ENCODE results near the gene PPP1R12B. TPM values are rescaled to one million over a fixed set of nuclear protein-coding genes. Genes with fewer than 3 reads are reported as not detected.

The PPP1R12B gene
- total and polyA plus RNA-seq, 2 experiments from 2014 or later, result 8.1 to 15.0 TPM

DNA sequence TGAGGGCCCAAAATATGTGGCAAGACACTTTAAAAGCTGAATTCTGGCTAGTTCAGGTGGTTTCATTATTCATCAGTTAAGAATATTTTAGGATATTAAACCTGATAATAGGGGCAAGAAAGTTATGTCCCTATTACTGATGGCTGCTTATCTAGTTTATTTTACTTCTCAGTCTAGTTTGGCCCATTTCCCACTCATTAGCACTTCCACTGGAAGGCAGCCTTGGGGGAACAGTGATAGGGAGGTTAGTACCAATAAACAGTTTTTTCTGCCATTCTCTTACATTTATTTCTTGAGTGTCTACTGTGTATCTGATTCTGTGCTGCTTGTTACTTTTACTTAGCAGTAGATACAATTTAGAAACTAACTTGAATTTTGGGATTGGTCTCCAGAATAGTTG is 9.0 kb downstream of the PPP1R12B start:
- no peak overlapping the region for H3K4me2 ChIP-seq
- H2AFZ ChIP-seq, result no peak overlapping the region
- H3K79me2 ChIP-seq, result peaks cover 77% of the 10 kb centered on the region
- no peaks in the 10 kb centered on the region for H3K9me2 ChIP-seq (replicated peaks; ENCODE audit: insufficient read depth)
- no peak for DNase-seq (ENCODE audit: low spot score)
- H3K27ac ChIP-seq, result no peak overlapping the region
- H3K9me3 ChIP-seq (ENCODE audit: low read depth), result no peaks in the 10 kb centered on the region
- H3K27me3 ChIP-seq, result no peaks in the 10 kb centered on the region
- no peaks in the 10 kb centered on the region for H4K20me1 ChIP-seq (ENCODE audit: insufficient read depth, poor library complexity, severe bottlenecking)
- H3K4me1 ChIP-seq (ENCODE audit: insufficient read depth), result no peaks in the 10 kb centered on the region
- TF ChIP-seq, protein P1, sequence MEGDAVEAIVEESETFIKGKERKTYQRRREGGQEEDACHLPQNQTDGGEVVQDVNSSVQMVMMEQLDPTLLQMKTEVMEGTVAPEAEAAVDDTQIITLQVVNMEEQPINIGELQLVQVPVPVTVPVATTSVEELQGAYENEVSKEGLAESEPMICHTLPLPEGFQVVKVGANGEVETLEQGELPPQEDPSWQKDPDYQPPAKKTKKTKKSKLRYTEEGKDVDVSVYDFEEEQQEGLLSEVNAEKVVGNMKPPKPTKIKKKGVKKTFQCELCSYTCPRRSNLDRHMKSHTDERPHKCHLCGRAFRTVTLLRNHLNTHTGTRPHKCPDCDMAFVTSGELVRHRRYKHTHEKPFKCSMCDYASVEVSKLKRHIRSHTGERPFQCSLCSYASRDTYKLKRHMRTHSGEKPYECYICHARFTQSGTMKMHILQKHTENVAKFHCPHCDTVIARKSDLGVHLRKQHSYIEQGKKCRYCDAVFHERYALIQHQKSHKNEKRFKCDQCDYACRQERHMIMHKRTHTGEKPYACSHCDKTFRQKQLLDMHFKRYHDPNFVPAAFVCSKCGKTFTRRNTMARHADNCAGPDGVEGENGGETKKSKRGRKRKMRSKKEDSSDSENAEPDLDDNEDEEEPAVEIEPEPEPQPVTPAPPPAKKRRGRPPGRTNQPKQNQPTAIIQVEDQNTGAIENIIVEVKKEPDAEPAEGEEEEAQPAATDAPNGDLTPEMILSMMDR (IDR thresholded peaks at IDR 0.05; ENCODE audit: poor library complexity), result no peak
- no peak for TF ChIP-seq EZH2 (IDR thresholded peaks at IDR 0.05; ENCODE audit: borderline replicate concordance)
- TF ChIP-seq EZH2phosphoT487 (IDR thresholded peaks at IDR 0.05; ENCODE audit: low read depth, severe bottlenecking, unreplicated experiment), result no peak
- no peak overlapping the region for H3K4me3 ChIP-seq
- no peaks in the 10 kb centered on the region for H3K36me3 ChIP-seq (replicated peaks; ENCODE audit: insufficient read depth, low read depth)

DNA sequence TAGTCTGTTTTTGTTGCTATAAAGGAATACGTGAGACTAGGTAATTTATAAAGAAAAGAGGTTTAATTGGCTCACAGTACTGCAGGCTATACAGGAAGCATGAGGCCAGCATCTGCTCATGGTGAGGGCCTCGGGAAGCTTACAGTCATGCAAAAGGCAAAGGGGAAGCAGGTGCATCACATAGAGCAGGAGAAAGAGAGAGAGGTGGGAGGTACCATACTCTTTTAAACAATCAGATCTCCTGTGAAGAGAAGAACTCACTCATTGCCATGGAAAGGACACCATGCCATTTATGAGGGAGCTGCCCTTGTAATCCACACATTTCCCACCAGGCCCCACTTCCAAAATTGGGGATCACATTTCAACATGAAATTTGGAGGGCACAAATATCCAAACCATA is 12.7 kb downstream of the PPP1R12B start:
- no peak for TF ChIP-seq EZH2 (IDR thresholded peaks at IDR 0.05; ENCODE audit: borderline replicate concordance)
- TF ChIP-seq EZH2phosphoT487 (IDR thresholded peaks at IDR 0.05; ENCODE audit: low read depth, severe bottlenecking, unreplicated experiment), result no peak
- TF ChIP-seq, protein P1 (IDR thresholded peaks at IDR 0.05; ENCODE audit: poor library complexity), result no peak
- H3K36me3 ChIP-seq (replicated peaks; ENCODE audit: insufficient read depth, low read depth), result no peaks in the 10 kb centered on the region
- no peak overlapping the region for H3K4me2 ChIP-seq
- no peaks in the 10 kb centered on the region for H4K20me1 ChIP-seq (ENCODE audit: insufficient read depth, poor library complexity, severe bottlenecking)
- peaks cover 81% of the 10 kb centered on the region for H3K79me2 ChIP-seq
- H3K4me3 ChIP-seq, result no peak overlapping the region
- H3K9me2 ChIP-seq (replicated peaks; ENCODE audit: insufficient read depth), result no peaks in the 10 kb centered on the region
- no peak overlapping the region for H2AFZ ChIP-seq
- H3K27me3 ChIP-seq, result no peaks in the 10 kb centered on the region
- DNase-seq (ENCODE audit: low spot score), result no peak
- H3K9me3 ChIP-seq (ENCODE audit: low read depth), result no peaks in the 10 kb centered on the region
- H3K4me1 ChIP-seq (ENCODE audit: insufficient read depth), result no peaks in the 10 kb centered on the region
- 96% methylated on average over 2 of the region's 2 CpGs for WGBS (ENCODE audit: low lambda C conversion rate, missing lambda C conversion rate)
- no peak overlapping the region for H3K27ac ChIP-seq

DNA sequence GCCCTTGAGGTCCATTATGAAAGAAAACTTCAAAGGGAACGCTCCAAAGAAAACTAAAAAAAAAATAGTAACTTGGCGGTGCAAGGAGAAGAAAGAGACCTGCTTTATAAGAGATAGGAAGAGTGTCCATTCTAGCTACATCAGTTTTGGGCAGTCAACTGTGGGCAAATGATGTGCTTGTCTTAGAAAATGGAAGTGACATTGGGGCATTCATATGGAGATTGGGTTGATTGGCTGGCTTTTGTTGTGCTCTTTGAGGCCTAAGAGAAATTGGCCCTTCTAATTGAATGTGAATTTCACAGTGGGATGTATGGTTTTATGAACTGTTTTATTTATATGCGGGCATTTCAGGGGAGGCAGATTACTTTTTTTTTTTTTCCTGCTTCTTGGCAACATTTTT is 13.2 kb downstream of the PPP1R12B start:
- Histone ChIP-seq H3K27me3 (no peaks in the 10 kb centered on the region), H3K4me3 (no peak overlapping the region), H4K20me1 (ENCODE audit: insufficient read depth, poor library complexity, severe bottlenecking) (peaks cover 2% of the 10 kb centered on the region), H3K4me2 (no peak overlapping the region), H3K9me3 (ENCODE audit: low read depth) (no peaks in the 10 kb centered on the region), H2AFZ (no peak overlapping the region), H3K4me1 (ENCODE audit: insufficient read depth) (no peaks in the 10 kb centered on the region), H3K79me2 (peaks cover 81% of the 10 kb centered on the region), H3K36me3 (replicated peaks; ENCODE audit: insufficient read depth, low read depth) (no peaks in the 10 kb centered on the region), H3K27ac (no peak overlapping the region), H3K9me2 (replicated peaks; ENCODE audit: insufficient read depth) (no peaks in the 10 kb centered on the region)
- 91% methylated on average over 3 of the region's 3 CpGs for WGBS (ENCODE audit: low lambda C conversion rate, missing lambda C conversion rate)
- DNase-seq (ENCODE audit: low spot score), result no peak
- TF ChIP-seq, protein P1 (IDR thresholded peaks at IDR 0.05; ENCODE audit: poor library complexity), result no peak
- TF ChIP-seq EZH2 (IDR thresholded peaks at IDR 0.05; ENCODE audit: borderline replicate concordance) (no peak), EZH2phosphoT487 (IDR thresholded peaks at IDR 0.05; ENCODE audit: low read depth, severe bottlenecking, unreplicated experiment) (no peak)

DNA sequence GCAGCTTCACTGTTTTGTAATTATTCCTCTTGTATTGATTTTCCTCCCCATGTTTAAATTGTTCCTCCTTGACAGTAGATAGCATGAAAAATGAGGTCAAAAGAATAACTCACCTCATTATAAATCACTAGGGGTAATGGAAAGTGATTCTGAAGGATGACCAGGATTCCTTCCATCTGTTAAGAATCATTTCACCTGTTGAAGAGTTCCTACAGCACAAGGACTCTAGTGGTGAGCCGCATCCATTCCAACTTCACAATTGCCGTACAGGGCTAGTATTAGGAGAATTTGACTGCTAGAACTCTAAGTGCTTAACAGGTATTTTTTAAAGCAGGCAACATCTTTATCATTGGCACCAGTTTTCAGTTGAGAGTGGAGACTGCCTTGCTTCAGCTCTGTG is 13.7 kb downstream of the PPP1R12B start:
- H3K36me3 ChIP-seq (replicated peaks; ENCODE audit: insufficient read depth, low read depth), result no peaks in the 10 kb centered on the region
- H4K20me1 ChIP-seq (ENCODE audit: insufficient read depth, poor library complexity, severe bottlenecking), result peaks cover 3% of the 10 kb centered on the region
- WGBS (ENCODE audit: low lambda C conversion rate, missing lambda C conversion rate), result 91% methylated on average over 2 of the region's 2 CpGs
- no peaks in the 10 kb centered on the region for H3K27me3 ChIP-seq
- DNase-seq (ENCODE audit: low spot score), result no peak
- no peak overlapping the region for H3K4me2 ChIP-seq
- peaks cover 79% of the 10 kb centered on the region for H3K79me2 ChIP-seq
- TF ChIP-seq EZH2phosphoT487 (IDR thresholded peaks at IDR 0.05; ENCODE audit: low read depth, severe bottlenecking, unreplicated experiment) (no peak), EZH2 (IDR thresholded peaks at IDR 0.05; ENCODE audit: borderline replicate concordance) (no peak)
- TF ChIP-seq, protein P1 (IDR thresholded peaks at IDR 0.05; ENCODE audit: poor library complexity), result no peak
- H3K9me3 ChIP-seq (ENCODE audit: low read depth), result no peaks in the 10 kb centered on the region
- no peak overlapping the region for H2AFZ ChIP-seq
- no peak overlapping the region for H3K27ac ChIP-seq
- no peaks in the 10 kb centered on the region for H3K4me1 ChIP-seq (ENCODE audit: insufficient read depth)
- H3K4me3 ChIP-seq, result no peak overlapping the region
- H3K9me2 ChIP-seq (replicated peaks; ENCODE audit: insufficient read depth), result no peaks in the 10 kb centered on the region
